Body of pancreas (tissue), 4 donors: ENCODE results near the gene TMPO. TPM values are rescaled to one million over a fixed set of nuclear protein-coding genes. Genes with fewer than 3 reads are reported as not detected.
"Not testable (repeated sequence)": the region's sequence is repeated elsewhere in the genome, so short reads cannot be mapped to it uniquely, and the experiment has no call there.

Experiments used
- ATAC-seq: fragments of 150-250 bp; one replicate; pipeline ENCODE4 v1.9.1; 2016
- DNase-seq, 4 donors: peaks; one replicate each; pipeline ENCODE4 v3.0.0-alpha.2; 2019
- H3K27ac ChIP-seq, 4 donors: fragments of 200-600 bp; sonication (generic); 1 replicate in 3 of 4; 2 replicates in 1 of 4; pipeline versions ENCODE4 v1.5.1 to v1.6.1; 2016 to 2019; ENCODE audit warnings: mild to moderate bottlenecking in 1 of 4, mixed read lengths in 1 of 4, moderate library complexity in 1 of 4
- H3K27me3 ChIP-seq, 2 donors: fragments of 200-600 bp; sonication (generic); one replicate each; pipeline ENCODE4 v1.6.0; 2016; ENCODE audit warnings: mild to moderate bottlenecking in 1 of 2
- H3K36me3 ChIP-seq, 2 donors: fragments of 200-600 bp; sonication (generic); replicated peaks in 1 of 2; 2 replicates each; pipeline ENCODE4 v1.5.1; 2016; ENCODE audit warnings: low read depth in 2 of 2; ENCODE audit not compliant: insufficient read depth in 1 of 2
- H3K4me1 ChIP-seq: fragments of 200-600 bp; sonication (generic); one replicate; pipeline ENCODE4 v1.6.0; 2016
- H3K4me3 ChIP-seq, 2 donors: fragments of 200-600 bp; sonication (generic); 1 replicate in 1 of 2; 2 replicates in 1 of 2; pipeline ENCODE4 v1.5.1; 2016 to 2019
- H3K9me3 ChIP-seq, 3 donors: fragments of 200-600 bp; sonication (generic); 1 replicate in 2 of 3; 2 replicates in 1 of 3; pipeline ENCODE4 v1.5.1; 2016
- POLR2A ChIP-seq, 3 donors: fragments of 450-650 bp; IDR thresholded peaks; one replicate each; pipeline ENCODE4 v1.6.1; 2016; ENCODE audit warnings: antibody characterized with exemption in 3 of 3, mild to moderate bottlenecking in 2 of 3
- WGBS, 2 donors: methylation state at CpG; one replicate each; pipeline ENCODE4 v1.1.5; 2017; 5-methylcytosine and 5-hydroxymethylcytosine counted together
- intact Hi-C: fragments of 100-400 bp; cut with DNase I; formaldehyde crosslinking; loops from one replicate; pipeline ENCODE4 v1.15.1; 2023
- small RNA-seq: library from RNA; depleted of rRNA; stranded (forward); fragments of <200 nt; gene quantifications from one replicate; pipeline ENCODE3, GENCODE V24; 2016
- total RNA-seq, 2 donors: library from RNA; depleted of rRNA; stranded (reverse); fragments of >200 nt; gene quantifications; one replicate each; pipeline ENCODE4 v1.1.0, GENCODE V29; 2016
- TF ChIP-seq, protein P1 (sequence below), 7 experiments: fragments of 450-650 bp in 4 of 7; fragments of 200-600 bp in 3 of 7; sonication (generic) in 3 of 7; IDR thresholded peaks; one replicate each; pipeline ENCODE4 v1.5.1; 2016 to 2019; ENCODE audit warnings: antibody characterized with exemption in 7 of 7

Gene TMPO
- total RNA-seq, 2 donors from 2014 or later, result 84.7 to 94.9 TPM

DNA sequence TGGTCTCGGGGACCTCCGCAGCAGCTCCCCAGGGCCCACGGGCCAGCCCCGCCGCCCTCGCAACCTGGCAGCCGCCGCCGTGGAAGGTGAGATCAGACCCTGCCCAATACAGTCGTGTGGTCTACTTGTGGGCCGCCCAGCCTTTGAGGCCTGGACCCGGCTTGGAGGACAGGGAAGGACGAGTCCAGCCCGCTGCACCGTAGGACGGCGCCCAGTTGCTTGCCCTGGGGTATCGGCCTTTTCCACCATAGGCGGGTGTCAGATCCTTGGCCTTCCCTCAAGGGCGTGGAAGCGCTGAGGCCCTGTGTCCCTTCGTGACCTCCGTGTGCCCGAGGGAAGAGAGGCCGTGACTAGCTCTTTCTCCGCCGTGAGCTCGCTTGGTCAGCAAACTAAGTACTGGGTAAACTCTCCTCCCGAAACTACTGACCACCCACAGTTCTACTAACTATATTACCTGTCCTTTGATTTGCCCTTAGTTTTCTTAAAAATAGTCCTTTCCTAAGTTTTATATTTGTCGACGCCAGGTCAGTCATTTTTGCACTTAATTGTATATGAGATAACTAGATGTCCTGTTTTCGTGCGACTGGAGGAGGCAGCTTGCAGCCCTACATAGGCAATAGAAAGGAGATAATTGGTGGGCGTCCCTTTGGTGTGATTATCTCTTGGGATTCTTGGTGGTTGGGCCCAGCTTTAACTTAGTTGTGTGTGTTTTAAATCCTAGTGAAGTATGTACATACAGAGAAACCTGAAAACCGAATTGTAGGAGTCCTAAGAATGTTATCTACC lies 78.9 kb downstream of the TMPO start:
- no peak for TF ChIP-seq POLR2A (IDR thresholded peaks at IDR 0.05)
- TF ChIP-seq, protein P1, sequence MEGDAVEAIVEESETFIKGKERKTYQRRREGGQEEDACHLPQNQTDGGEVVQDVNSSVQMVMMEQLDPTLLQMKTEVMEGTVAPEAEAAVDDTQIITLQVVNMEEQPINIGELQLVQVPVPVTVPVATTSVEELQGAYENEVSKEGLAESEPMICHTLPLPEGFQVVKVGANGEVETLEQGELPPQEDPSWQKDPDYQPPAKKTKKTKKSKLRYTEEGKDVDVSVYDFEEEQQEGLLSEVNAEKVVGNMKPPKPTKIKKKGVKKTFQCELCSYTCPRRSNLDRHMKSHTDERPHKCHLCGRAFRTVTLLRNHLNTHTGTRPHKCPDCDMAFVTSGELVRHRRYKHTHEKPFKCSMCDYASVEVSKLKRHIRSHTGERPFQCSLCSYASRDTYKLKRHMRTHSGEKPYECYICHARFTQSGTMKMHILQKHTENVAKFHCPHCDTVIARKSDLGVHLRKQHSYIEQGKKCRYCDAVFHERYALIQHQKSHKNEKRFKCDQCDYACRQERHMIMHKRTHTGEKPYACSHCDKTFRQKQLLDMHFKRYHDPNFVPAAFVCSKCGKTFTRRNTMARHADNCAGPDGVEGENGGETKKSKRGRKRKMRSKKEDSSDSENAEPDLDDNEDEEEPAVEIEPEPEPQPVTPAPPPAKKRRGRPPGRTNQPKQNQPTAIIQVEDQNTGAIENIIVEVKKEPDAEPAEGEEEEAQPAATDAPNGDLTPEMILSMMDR (IDR thresholded peaks at IDR 0.05), result no peak
- H3K36me3 ChIP-seq, result peaks cover 4 to 8% of the 10 kb centered on the region in 2 donors
- peak overlapping the region; percentile 92 to 98 (median 96) for H3K27ac ChIP-seq
- no peaks in the 10 kb centered on the region for H3K27me3 ChIP-seq
- ATAC-seq (peak; percentile 20), DNase-seq (peak; percentile 39 to 55 (median 46))
- H3K9me3 ChIP-seq, result no peaks in the 10 kb centered on the region
- intact Hi-C loops, result no loop called here
- peak overlapping the region; percentile 87 to 95 for H3K4me3 ChIP-seq
- peaks cover 19% of the 10 kb centered on the region for H3K4me1 ChIP-seq
- 0 to 1% methylated on average over 13 to 31 of the region's 35 CpGs for WGBS, 2 donors

GRCh38 chr12:98595243-98595988 lies 80.0 kb downstream of the TMPO start:
- peaks cover 19% of the 10 kb centered on the region for H3K4me1 ChIP-seq
- H3K4me3 ChIP-seq, result no peak overlapping the region
- DNase-seq, result no peak
- WGBS, 2 donors, result 32 to 53% methylated on average over 3 of the region's 3 CpGs
- no peak for TF ChIP-seq POLR2A (IDR thresholded peaks at IDR 0.05)
- TF ChIP-seq, protein P1 (IDR thresholded peaks at IDR 0.05), result no peak
- H3K27me3 ChIP-seq, result no peaks in the 10 kb centered on the region
- intact Hi-C loops, result no loop called here
- peak overlapping the region in 2 of 4 donors; percentile 95 to 97 for H3K27ac ChIP-seq
- peaks cover 4 to 18% of the 10 kb centered on the region in 2 donors for H3K36me3 ChIP-seq
- no peaks in the 10 kb centered on the region for H3K9me3 ChIP-seq
- no peak for ATAC-seq

GRCh38 chr12:98597313-98597712 lies 81.9 kb downstream of the TMPO start:
- H3K27ac ChIP-seq, DNase-seq, H3K27me3 ChIP-seq, ATAC-seq, H3K4me3 ChIP-seq, intact Hi-C loops, H3K9me3 ChIP-seq: not testable (repeated sequence)
- peaks cover 14 to 29% of the 10 kb centered on the region in 2 donors for H3K36me3 ChIP-seq
- WGBS, 2 donors, result 83 to 89% methylated on average over 5 of the region's 5 CpGs
- peaks cover 19% of the 10 kb centered on the region for H3K4me1 ChIP-seq

Small RNAs within 50 kb of the gene (small RNA-seq; reads per million reads assigned to genes)
- not detected for gene SNORA53

Other genes with a start within 250 kb of the TMPO start
- 100 to 1,000 TPM; 202 to 291 TPM for gene SLC25A3, start 78.1 kb downstream of the TMPO start, total RNA-seq
- 1 to 10 TPM; 2.3 to 6.2 TPM for gene IKBIP, start 129.2 kb downstream of the TMPO start, total RNA-seq
- gene APAF1, start 129.7 kb downstream of the TMPO start, total RNA-seq, result 10 to 100 TPM in 1 of 2 donors, 1 to 10 TPM in 1; 5.9 to 12.2 TPM